HL-60/S4 treated with phorbol 12-myristate 13-acetate at 8.2 ng/mL for 4 days and 3 days (cell line): ENCODE measurements around the gene CERKL.

Experiments used
- in situ Hi-C: fragments of 300-500 bp; cut with MboI; formaldehyde crosslinking; loops from 2 replicates; pipeline ENCODE4 v1.15.0; 2022; ENCODE audit warnings: low sequenced_read_pairs

The CERKL gene

GRCh38 chr2:181578829-181579228, 78.1 kb downstream of the CERKL start:
- in situ Hi-C loops, result no loop called here

- in situ Hi-C loops, result no loop called here
Observed at GRCh38 chr2:181576431-181576830, 80.5 kb downstream of the CERKL start.

GRCh38 chr2:181575650-181576025, 81.3 kb downstream of the CERKL start:
- in situ Hi-C loops, result no loop called here

- in situ Hi-C loops, result no loop called here
Observed at GRCh38 chr2:181575024-181575649, 81.8 kb downstream of the CERKL start.

- in situ Hi-C loops, result no loop called here
Observed at GRCh38 chr2:181574321-181574720, 82.6 kb downstream of the CERKL start.

GRCh38 chr2:181573140-181573736, 83.7 kb downstream of the CERKL start:
- in situ Hi-C loops, result no loop called here

- in situ Hi-C loops, result no loop called here
Observed at GRCh38 chr2:181570833-181571661, 85.9 kb downstream of the CERKL start.

GRCh38 chr2:181570059-181570458, 86.8 kb downstream of the CERKL start:
- in situ Hi-C loops, result no loop called here

GRCh38 chr2:181566334-181567032, 90.4 kb downstream of the CERKL start:
- in situ Hi-C loops, result no loop called here

- in situ Hi-C loops, result no loop called here
Observed at GRCh38 chr2:181563101-181563692, 93.7 kb downstream of the CERKL start.

GRCh38 chr2:181558371-181558770, 98.5 kb downstream of the CERKL start:
- in situ Hi-C loops, result no loop called here

- in situ Hi-C loops, result no loop called here
Observed at GRCh38 chr2:181554061-181554830, 102.7 kb downstream of the CERKL start.

GRCh38 chr2:181553244-181553643, 103.7 kb downstream of the CERKL start:
- in situ Hi-C loops, result no loop called here

- in situ Hi-C loops, result no loop called here
Observed at GRCh38 chr2:181552808-181553207, 104.1 kb downstream of the CERKL start.

- in situ Hi-C loops, result loop anchor here (25.0 kb wide), 1 partner anchor 166 kb away; no protein-coding TSS in a partner anchor
Observed at GRCh38 chr2:181546086-181546485, 110.8 kb downstream of the CERKL start.

- in situ Hi-C loops, result loop anchor here (25.0 kb wide), 1 partner anchor 170 kb away; no protein-coding TSS in a partner anchor
Observed at GRCh38 chr2:181542170-181542569, 114.7 kb downstream of the CERKL start.

- in situ Hi-C loops, result loop anchor here (25.0 kb wide), 1 partner anchor 172 kb away; no protein-coding TSS in a partner anchor
Observed at GRCh38 chr2:181540421-181540820, 116.5 kb downstream of the CERKL start.

GRCh38 chr2:181536730-181537129, 120.2 kb downstream of the CERKL start:
- in situ Hi-C loops, result loop anchor here (25.0 kb wide), 1 partner anchor 176 kb away; no protein-coding TSS in a partner anchor

GRCh38 chr2:181528441-181528840, 128.5 kb downstream of the CERKL start:
- in situ Hi-C loops, result loop anchor here (25.0 kb wide), 1 partner anchor 184 kb away; no protein-coding TSS in a partner anchor

- in situ Hi-C loops, result loop anchor here (25.0 kb wide), 1 partner anchor 185 kb away; no protein-coding TSS in a partner anchor
Observed at GRCh38 chr2:181527058-181527457, 129.8 kb downstream of the CERKL start.
